Large intestine (tissue), 3 donors: Measurements from ENCODE around the gene NXT1. TPM values are rescaled to one million over a fixed set of nuclear protein-coding genes. Genes with fewer than 3 reads are reported as not detected.

Experiments
- DNase-seq, 2 donors: peaks; one replicate each; pipeline versions ENCODE4 v3.0.0 to v3.0.0-alpha.2; 2013
- H3K27ac ChIP-seq: one replicate; pipeline ENCODE4 v1.5.1; 2013; ENCODE audit warnings: low read length
- H3K27me3 ChIP-seq: 2 replicates; pipeline ENCODE4 v1.6.1; 2013; ENCODE audit warnings: low read length; ENCODE audit not compliant: control insufficient read depth, insufficient read depth
- H3K36me3 ChIP-seq: 2 replicates; pipeline ENCODE4 v1.6.1; 2013; ENCODE audit warnings: low read length; ENCODE audit not compliant: control insufficient read depth, insufficient read depth
- H3K4me1 ChIP-seq: one replicate; pipeline ENCODE4 v1.6.1; 2013; ENCODE audit warnings: low read length; ENCODE audit not compliant: control insufficient read depth, insufficient read depth
- H3K4me3 ChIP-seq: one replicate; pipeline ENCODE4 v1.5.1; 2013; ENCODE audit warnings: low read length
- H3K9me3 ChIP-seq: one replicate; pipeline ENCODE4 v1.6.1; 2013; ENCODE audit warnings: mild to moderate bottlenecking, low read depth, low read length, moderate library complexity; ENCODE audit not compliant: control insufficient read depth
- WGBS: methylation state at CpG from one replicate; pipeline ENCODE4 v1.1.5; 2013; ENCODE audit warnings: low lambda C conversion rate; ENCODE audit not compliant: insufficient coverage; 5-methylcytosine and 5-hydroxymethylcytosine counted together
- polyA plus RNA-seq: library from polyadenylated mRNA; unstranded; fragments of 120-200 nt; gene quantifications from one replicate; pipeline ENCODE4 v1.2.1, GENCODE V29; 2013

The NXT1 gene
- polyA plus RNA-seq, 1 donor: 17.7 TPM

DNA sequence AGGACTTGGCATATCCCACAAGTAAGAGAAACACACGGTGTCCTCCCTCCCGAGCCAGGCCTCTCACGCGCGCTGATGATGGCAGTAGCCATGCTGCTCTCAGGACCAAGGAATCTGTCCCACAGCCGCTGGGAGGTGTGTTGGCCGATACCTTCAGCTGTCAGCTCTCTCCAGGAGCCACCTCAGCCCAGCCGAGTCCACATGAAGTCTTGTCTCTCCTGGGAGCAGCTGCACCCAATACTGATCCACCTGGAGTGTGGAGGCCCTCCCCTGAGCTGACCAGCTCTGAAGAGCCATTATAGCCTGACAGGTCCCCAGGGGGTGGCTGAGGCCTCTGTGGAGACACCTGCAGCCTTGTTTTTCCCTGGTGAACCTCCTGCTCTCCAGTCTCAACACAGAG, 23.8 kb upstream of the NXT1 start:
- Histone ChIP-seq H3K4me1 (no peaks in the 10 kb centered on the region), H3K9me3 (no peaks in the 10 kb centered on the region), H3K27ac (no peak overlapping the region), H3K27me3 (no peaks in the 10 kb centered on the region), H3K36me3 (no peaks in the 10 kb centered on the region), H3K4me3 (no peak overlapping the region)
- DNase-seq: no peak
- no CpG with 5 or more reads among the region's 8 CpGs for WGBS

DNA sequence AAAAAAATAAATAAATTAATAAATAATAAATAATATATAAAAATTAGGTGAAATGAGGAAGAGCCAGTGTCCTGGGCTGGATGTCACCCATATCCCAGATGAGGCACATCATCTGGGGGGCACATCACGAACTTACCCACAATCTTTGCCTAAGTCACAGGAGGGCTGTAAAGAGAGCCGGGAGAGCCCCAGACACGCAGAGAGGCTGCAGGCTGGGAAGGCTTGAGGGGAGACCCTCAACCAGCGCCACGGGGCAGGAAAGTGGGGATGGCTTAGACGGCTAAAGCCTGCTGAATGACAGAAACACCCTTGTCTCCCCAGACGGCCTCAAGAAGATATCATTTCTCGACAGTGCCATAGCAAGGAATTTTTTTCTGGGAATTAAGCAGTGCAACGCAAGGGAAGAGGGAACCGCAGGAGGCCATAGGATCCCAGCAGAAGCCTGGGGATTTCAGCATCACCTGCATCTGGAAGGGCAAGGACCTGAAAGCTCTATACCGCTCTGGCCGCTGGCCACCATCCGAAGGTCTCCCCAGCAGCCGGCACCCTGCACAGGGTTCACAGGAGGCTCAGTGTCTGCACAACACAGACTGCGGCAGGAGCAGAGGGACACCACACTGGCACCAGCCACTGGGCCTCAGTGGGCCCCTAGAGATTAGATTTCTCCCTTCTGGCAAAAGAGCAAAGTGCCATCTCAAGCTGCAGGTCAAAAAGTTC, 22.8 kb upstream of the NXT1 start:
- no peaks in the 10 kb centered on the region for H3K4me1 ChIP-seq
- no peak overlapping the region for H3K4me3 ChIP-seq
- DNase-seq: no peak
- no peaks in the 10 kb centered on the region for H3K27me3 ChIP-seq
- no peaks in the 10 kb centered on the region for H3K9me3 ChIP-seq
- H3K27ac ChIP-seq: no peak overlapping the region
- H3K36me3 ChIP-seq: no peaks in the 10 kb centered on the region
- no CpG with 5 or more reads among the region's 15 CpGs for WGBS

DNA sequence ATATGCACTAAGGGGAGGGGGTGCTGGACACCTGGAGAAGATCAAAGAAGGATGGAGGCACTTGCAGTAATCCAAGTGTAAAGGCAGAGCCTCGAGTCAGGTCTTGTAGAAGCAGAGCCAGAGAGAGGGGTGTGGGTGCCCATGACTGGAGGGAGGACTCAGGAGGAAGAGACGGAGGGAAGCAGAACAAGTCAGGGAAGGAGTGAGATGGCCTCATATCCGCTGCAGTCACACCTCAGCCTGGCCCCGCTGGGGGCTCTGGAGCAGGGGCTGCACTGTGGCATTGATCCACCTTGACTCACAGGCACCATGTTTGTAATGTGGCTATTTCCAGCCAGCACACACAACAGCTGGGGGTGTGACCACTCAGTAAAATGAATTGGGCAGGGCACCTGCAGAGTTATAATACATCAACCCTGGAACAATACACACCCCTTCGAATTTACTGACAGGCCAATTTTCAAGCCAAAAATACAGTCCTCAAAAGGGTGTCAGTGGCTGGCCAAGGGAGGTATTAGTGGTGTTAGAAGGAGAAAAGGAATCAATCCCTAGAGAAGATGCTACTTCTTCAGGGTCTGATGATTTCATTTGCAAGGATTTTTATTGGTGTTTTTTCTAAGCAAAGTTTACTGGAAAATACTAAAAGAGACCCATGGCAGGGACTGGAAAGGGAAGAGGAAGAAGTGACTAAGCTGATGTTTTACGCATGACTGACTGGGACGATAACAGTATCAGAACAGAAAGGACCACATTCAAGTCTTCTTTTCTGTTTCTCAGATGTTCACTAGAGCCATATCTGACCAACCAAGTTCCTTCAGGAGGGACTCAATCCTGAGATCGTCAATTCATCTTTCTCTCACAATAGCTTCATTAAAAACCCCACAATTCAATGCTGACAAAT, 18.9 kb upstream of the NXT1 start:
- DNase-seq: no peak
- Histone ChIP-seq H3K9me3 (no peaks in the 10 kb centered on the region), H3K4me1 (no peaks in the 10 kb centered on the region), H3K36me3 (no peaks in the 10 kb centered on the region), H3K27me3 (no peaks in the 10 kb centered on the region), H3K4me3 (no peak overlapping the region), H3K27ac (no peak overlapping the region)
- no CpG with 5 or more reads among the region's 8 CpGs for whole genome bisulfite sequencing

DNA sequence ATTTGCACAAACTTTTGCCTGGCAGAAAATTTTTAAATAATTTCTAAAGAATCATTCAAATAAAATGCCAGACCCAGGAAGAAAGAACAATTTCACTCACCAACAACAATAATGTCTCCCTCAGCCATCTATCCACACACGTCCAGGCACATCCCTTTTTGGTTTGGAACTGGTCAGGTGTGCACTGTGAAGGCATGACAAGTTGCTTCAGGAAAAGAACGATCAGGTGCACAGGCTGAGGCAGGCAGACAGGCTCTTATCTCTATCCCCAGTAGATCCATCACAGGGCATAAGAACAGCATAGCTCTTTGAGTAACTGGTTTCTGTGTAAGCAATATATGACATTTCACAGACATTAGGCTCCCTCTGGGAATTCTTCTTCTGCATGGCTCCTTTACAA, 18.1 kb upstream of the NXT1 start:
- Histone ChIP-seq H3K36me3 (no peaks in the 10 kb centered on the region), H3K27ac (no peak overlapping the region), H3K27me3 (no peaks in the 10 kb centered on the region), H3K4me3 (no peak overlapping the region), H3K9me3 (no peaks in the 10 kb centered on the region), H3K4me1 (no peaks in the 10 kb centered on the region)
- no peak for DNase-seq
- no CpG with 5 or more reads among the region's 2 CpGs for WGBS

DNA sequence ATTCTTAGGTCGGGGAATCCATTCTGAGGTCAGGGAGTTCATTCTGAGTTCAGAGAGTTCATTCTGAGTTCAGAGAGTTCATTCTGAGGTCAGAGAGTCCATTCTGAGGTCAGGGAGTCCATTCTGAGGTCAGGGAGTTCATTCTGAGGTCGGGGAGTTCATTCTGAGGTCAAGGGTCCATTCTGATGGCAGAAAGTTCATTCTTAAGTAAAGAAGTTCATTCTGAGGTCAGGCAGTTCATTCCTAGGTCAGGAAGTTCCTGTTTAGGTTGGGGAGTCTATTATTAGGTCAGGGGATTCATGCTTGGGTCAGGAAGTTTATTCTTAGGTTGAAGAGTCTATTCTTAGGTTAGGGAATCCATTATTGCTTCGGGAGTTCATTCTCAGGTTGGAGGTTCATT, 16.5 kb upstream of the NXT1 start:
- no peaks in the 10 kb centered on the region for H3K27me3 ChIP-seq
- no peaks in the 10 kb centered on the region for H3K4me1 ChIP-seq
- H3K36me3 ChIP-seq: no peaks in the 10 kb centered on the region
- no peak for DNase-seq
- H3K27ac ChIP-seq: no peak overlapping the region
- WGBS: no CpG with 5 or more reads among the region's 3 CpGs
- no peak overlapping the region for H3K4me3 ChIP-seq
- no peaks in the 10 kb centered on the region for H3K9me3 ChIP-seq

DNA sequence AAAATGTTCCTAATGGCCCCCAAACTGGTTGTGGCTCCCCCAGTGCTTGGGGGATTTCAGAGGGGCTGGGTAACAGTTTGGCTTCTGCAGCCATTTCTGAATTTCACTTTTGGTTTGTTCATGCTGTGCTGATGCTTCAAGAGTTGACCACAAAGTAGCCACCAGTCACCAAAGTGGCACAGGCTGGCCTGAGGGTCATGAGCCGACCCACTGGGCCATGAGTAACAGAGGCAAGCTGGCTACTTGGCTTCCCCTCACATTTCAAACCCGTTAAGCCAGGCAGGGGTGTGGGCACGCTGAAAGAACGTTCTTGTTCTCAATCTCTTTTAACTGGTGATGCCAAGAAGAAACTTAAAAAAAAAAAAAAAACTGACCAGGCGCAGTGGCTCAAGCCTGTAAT, 15.1 kb upstream of the NXT1 start:
- no peaks in the 10 kb centered on the region for H3K36me3 ChIP-seq
- H3K9me3 ChIP-seq: no peaks in the 10 kb centered on the region
- DNase-seq: no peak
- no peak overlapping the region for H3K27ac ChIP-seq
- no peaks in the 10 kb centered on the region for H3K27me3 ChIP-seq
- no CpG with 5 or more reads among the region's 5 CpGs for WGBS
- no peaks in the 10 kb centered on the region for H3K4me1 ChIP-seq
- no peak overlapping the region for H3K4me3 ChIP-seq

DNA sequence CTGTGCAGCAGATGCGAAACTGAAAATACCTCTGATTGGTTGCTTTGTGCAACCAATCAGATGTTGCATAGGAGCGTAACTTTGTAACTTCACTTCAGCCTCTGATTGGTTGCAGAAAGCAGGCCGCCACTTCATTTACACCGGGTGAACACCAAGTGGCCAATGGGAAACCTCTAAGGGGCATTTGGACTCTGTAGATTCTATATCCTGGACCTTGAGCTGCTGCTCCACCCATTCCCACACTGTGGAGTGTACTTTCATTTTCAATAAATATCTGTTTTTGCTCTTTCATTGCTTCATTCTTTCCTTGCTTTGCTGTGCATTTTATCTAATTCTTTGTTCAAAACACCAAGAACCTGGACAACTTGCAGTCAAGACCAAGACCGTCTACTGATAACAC, 14.1 kb upstream of the NXT1 start:
- no peaks in the 10 kb centered on the region for H3K4me1 ChIP-seq
- no peaks in the 10 kb centered on the region for H3K9me3 ChIP-seq
- no peaks in the 10 kb centered on the region for H3K27me3 ChIP-seq
- 100% methylated on average over 1 of the region's 5 CpGs for WGBS
- DNase-seq: peak in 1 of 2 donors; percentile 32
- no peaks in the 10 kb centered on the region for H3K36me3 ChIP-seq
- H3K27ac ChIP-seq: no peak overlapping the region
- no peak overlapping the region for H3K4me3 ChIP-seq

DNA sequence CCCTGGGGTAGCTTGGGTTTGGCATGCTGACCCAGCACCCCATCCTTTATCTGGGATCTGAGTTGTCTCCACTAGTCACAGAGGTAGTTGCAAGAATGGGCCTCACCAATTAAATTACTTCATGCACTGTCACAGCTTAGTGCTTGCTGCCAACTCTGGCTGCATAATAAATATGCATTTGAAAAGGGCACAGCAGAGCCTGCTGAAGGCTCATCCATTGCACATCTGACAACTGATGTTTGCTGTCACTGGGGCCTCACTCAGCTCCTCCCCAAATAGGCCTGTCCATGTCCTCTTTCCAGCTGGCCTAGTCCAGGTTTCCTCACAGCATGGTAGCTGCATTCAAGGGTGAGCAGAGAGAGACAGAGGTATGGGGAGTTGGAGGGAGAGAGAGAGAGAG, 13.3 kb upstream of the NXT1 start:
- Histone ChIP-seq H3K4me1 (no peaks in the 10 kb centered on the region), H3K36me3 (no peaks in the 10 kb centered on the region)

DNA sequence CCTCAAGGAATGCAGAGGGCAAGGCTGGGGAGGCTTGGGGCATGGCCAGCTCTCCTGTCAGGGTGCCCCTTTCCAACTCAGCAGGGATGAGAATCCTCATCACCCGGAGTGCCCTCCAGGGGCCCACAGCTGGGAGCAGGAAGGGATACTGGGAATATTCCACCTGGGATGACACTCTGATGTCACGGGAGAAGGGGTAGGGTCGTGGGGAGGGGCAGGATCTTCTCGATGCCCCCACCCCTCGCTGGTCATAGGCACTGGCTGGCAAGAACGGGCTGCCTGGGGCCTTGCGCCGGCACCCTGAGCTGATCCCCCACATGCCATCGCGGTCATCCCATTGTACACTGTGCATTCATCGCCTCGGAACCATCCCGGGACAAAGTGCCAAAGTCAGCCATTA, 10.6 kb upstream of the NXT1 start:
- no peaks in the 10 kb centered on the region for H3K27me3 ChIP-seq
- H3K36me3 ChIP-seq: no peaks in the 10 kb centered on the region
- no peaks in the 10 kb centered on the region for H3K9me3 ChIP-seq
- H3K27ac ChIP-seq: no peak overlapping the region
- DNase-seq: no peak
- WGBS: no CpG with 5 or more reads among the region's 13 CpGs
- H3K4me1 ChIP-seq: no peaks in the 10 kb centered on the region
- no peak overlapping the region for H3K4me3 ChIP-seq

More for the DNA sequence above, 13.3 kb upstream of the NXT1 start:
- Histone ChIP-seq H3K4me3 (no peak overlapping the region), H3K27ac (no peak overlapping the region), H3K9me3 (no peaks in the 10 kb centered on the region), H3K27me3 (no peaks in the 10 kb centered on the region)
- no peak for DNase-seq

DNA sequence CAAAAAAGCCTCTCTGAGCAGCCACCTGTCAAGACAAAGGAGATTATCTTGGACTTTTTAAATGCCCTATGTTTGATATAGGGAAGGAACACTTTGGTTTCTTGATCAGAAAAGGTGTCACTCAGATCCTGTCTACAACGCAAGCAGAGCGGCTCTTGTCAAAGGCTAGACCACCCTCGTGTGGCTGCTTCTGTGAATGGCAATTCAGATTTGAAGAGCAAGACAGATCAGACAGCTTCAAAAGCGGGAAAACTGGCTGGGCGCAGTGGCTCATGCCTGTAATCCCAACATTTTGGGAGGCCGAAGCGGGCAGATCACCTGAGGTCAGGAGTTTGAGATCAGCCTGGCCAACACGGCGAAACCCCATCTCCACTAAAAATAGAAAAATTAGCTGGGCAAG, 10.1 kb upstream of the NXT1 start:
- Histone ChIP-seq H3K27ac (no peak overlapping the region), H3K9me3 (no peaks in the 10 kb centered on the region)

More for the DNA sequence above, 10.1 kb upstream of the NXT1 start:
- no CpG with 5 or more reads among the region's 9 CpGs for WGBS
- Histone ChIP-seq H3K4me1 (no peaks in the 10 kb centered on the region), H3K27me3 (no peaks in the 10 kb centered on the region), H3K36me3 (no peaks in the 10 kb centered on the region), H3K4me3 (no peak overlapping the region)
- DNase-seq: peak in 1 of 2 donors; percentile 31
